GM12891 (cell line): Measurements from ENCODE around the gene ATP6V0A1.

Experiments
- POLR2A ChIP-seq: IDR thresholded peaks from 2 replicates; pipeline ENCODE4 v1.6.1; 2011; ENCODE audit warnings: low read depth, low read length, control low read depth
- POLR2AphosphoS5 ChIP-seq: IDR thresholded peaks from 2 replicates; pipeline ENCODE4 v1.6.1; 2011; ENCODE audit warnings: low read depth, low read length, control low read depth
- POU2F2 ChIP-seq: IDR thresholded peaks from 2 replicates; pipeline ENCODE4 v1.6.1; 2011; ENCODE audit warnings: low read depth, mild to moderate bottlenecking, control low read depth, low read length, moderate library complexity
- SPI1 ChIP-seq: IDR thresholded peaks from 2 replicates; pipeline ENCODE4 v1.6.1; 2011; ENCODE audit warnings: low read depth, low read length, control low read depth
- TAF1 ChIP-seq: IDR thresholded peaks from 2 replicates; pipeline ENCODE4 v1.6.1; 2011; ENCODE audit warnings: low read depth, low read length, control low read depth

DNA sequence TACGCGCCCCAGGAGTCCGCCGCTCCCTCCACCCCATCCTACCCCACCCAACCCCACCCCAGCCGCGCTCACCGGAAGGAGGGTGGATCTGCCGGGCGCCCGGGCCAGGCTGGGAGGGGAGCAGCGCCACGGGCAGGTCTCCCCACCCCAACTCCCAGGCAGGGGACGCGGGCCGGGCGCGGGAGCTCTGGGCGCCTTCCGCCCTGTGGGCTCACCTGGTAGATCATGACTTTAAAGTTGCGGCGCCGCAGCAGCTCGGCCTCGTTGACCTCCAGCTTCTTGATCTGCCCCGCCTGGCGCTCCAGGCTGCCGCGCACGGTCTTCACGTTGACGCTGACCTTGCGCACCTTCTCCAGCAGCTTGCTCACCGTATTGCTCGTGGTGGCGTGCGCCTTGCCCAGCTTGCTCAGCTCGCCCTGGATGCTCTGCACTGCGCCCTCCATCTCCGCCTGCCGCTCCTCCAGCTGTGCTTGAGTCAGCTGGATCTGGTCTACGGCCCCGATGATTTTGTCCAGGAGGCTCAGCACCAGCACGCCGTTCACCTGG, 36.2 kb upstream of the ATP6V0A1 start:
- TF ChIP-seq POLR2A (no peak), TAF1 (no peak), SPI1 (no peak), POLR2AphosphoS5 (no peak), POU2F2 (no peak)
